GM19328 (cell line): ENCODE results near the gene CDH23.

Experiments
- ATAC-seq: cut with Tn5 transposase; IDR thresholded peaks from one replicate; pipeline ENCODE4 v1.9.1; 2021; ENCODE audit warnings: mild to moderate bottlenecking, moderate library complexity; ENCODE audit not compliant: unreplicated experiment

Gene CDH23

GRCh38 chr10:71577345-71577744, 180.6 kb downstream of the CDH23 start:
- no peak for ATAC-seq

- no peak for ATAC-seq
Measured at GRCh38 chr10:71578069-71578468, 181.3 kb downstream of the CDH23 start.

- no peak for ATAC-seq
Measured at GRCh38 chr10:71579668-71580067, 182.9 kb downstream of the CDH23 start.

DNA sequence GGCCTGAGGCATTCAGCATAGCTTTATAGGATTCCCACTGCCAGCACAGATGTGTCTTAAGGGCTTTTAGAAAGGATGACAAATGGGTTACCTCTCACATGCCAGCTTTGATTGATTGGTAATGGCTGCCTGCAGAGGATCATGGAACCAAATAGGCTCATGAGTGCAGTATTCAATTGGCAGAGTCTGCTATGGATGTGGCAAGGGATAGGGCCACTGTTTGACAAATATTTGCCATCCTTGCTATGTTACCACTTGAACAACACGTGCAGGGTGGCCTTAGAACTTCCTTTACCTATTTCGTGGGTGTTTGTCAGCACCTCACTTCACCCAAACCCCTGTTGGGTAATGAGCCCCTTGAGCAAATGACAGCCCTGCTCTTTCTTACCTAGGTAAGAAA, 183.7 kb downstream of the CDH23 start:
- ATAC-seq, result no peak

- no peak for ATAC-seq
Measured at GRCh38 chr10:71580926-71581325, 184.2 kb downstream of the CDH23 start.

GRCh38 chr10:71581376-71581775, 184.7 kb downstream of the CDH23 start:
- ATAC-seq, result no peak

GRCh38 chr10:71582019-71582418, 185.3 kb downstream of the CDH23 start:
- ATAC-seq, result no peak

GRCh38 chr10:71582506-71583475, 186.1 kb downstream of the CDH23 start:
- ATAC-seq, result no peak

DNA sequence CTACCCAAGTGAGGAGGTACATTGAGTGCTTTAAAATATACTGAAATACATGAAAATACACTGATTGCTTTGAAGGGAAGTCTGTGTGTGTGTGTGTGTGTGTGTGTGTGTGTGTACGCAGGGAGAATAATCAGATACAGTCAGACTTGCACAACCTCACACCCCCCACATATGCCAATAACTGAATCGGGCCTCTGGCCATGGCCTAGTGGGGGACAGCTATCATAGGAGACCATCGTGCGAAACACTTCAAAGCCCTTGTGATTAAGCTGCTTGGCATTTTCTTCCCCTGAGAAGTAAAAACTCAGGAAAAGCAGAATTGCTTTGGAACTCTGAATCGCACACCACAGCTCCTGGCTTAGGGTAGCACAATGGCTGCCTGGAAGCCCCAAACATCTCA, 187.7 kb downstream of the CDH23 start:
- ATAC-seq, result no peak

- no peak for ATAC-seq
Measured at GRCh38 chr10:71584902-71585563, 188.3 kb downstream of the CDH23 start.

DNA sequence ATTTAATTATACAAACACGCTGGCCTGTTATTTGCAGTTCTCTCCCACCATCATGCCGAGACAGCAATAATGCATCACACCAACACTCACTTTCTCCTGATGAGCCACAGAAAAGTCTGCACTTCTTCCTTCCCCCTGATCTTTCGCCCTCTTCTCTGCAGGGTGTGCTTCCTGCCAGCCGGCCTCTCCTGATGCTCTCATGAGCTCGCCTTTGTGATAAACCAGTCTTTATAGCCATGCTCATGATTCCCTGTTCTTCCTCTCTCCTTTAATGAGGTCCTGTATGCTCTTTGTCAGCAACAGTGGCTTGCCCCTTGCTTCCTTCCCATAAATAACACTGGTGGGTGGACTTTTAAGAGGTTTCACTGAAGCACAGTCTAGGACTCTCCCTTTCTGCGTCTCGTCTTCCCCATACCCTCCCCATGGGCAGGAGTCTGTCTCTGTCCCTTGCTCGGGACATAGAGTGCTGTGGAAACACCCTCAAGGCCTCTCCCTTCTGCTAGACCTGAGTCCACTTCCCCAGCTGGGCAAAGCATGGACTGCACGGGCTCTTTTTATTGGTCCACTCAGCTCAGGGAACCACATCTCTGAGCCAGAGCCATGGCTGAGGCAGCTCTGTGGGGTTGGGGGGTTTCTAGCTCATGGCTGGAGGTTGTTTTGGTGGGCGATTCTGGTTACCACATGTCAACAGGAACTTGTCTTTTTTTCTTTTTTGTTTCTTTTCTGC, 189.0 kb downstream of the CDH23 start:
- ATAC-seq, result no peak

GRCh38 chr10:71587941-71588573, 191.3 kb downstream of the CDH23 start:
- ATAC-seq, result no peak

GRCh38 chr10:71588685-71589084, 192.0 kb downstream of the CDH23 start:
- no peak for ATAC-seq

DNA sequence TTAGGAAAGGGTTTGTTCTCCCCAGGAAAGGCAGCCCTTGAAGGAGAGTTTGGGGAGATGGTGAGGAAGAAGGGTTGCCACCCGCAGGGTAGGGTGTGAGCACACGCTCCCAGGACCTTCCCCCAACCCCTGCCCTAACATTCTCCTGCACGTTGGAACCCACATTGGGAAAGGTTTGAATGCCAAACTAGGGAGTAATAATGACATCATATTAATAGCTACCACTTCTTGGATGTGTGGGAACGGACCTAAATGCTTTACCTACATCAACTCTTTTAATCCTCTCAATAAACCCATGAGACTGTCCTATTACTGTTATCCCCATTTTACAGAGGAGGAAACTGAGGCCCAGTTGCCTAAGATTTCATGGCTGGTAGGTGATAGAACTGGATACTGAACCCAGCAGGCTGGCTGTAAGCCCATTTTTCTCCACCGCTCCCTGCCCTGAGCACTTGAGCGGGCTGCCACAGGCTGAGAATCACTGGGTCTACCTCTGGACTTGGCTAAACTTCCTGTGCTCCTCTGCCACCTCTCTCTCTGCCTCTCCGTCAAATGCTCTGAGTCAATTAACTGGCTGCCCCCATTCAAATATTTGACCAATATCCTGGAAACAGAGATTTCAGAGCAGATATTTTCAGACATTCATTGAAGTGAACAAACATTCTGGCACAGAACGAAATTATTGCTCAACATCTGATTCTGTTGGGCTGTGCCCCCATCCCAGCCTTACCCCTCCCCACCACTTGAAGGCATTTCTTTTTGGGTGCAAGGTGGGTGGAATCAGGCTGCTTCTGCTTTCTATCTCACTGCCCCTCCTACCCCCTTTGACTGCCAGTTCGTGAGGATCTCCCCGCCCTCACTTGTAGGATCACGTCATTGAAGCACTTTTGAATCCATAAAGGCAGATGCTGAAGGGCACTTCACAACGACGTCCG, 193.2 kb downstream of the CDH23 start:
- ATAC-seq, result no peak

DNA sequence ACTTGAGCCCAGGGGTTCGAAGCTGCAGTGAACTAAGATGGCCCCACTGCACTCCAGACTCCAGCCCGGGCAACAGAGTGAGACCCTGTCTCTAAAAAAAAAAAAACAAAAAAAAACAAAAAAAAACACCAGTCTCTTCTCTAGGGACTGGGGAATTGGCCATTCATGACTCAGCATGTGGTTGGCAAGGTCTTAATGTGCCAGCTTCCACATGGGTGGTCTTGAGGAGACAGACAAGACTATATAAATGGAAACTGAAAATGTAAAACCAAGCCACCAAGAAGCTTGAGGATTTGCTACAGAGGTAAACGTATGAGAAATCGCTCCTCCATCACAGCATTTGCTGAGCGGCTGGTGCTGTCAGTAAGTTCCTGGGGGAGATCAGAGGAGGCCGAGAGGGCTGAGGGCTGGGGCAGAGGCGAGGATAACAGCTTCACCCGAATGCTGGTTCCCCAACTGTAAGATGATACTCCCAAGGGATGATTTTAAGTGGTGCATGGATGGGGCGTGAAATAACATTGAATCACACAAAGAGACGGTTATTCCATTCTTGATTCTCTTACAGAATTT, 194.1 kb downstream of the CDH23 start:
- no peak for ATAC-seq

- ATAC-seq, result no peak
Measured at GRCh38 chr10:71594934-71595571, 198.3 kb downstream of the CDH23 start.

DNA sequence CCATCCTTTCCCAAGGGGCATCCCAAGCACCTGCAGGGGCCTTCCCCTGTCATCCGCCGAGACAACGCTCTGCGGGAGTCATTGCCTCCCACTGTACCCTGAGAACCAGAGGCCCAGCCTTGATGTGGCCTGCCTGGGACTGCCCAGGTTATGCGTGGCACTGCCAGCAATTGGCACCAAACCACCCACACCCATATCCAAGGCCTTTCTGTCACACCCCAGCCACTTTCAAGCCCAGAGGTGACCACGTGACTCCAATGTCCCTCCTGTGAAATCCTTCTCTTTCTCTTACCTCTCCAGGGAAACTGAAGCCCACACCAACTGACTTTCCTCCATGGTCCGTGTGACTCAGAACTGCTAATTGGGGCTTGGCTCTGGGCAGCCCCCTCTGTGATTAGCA, 198.9 kb downstream of the CDH23 start:
- ATAC-seq, result no peak

GRCh38 chr10:71596127-71596526, 199.4 kb downstream of the CDH23 start:
- ATAC-seq, result no peak

DNA sequence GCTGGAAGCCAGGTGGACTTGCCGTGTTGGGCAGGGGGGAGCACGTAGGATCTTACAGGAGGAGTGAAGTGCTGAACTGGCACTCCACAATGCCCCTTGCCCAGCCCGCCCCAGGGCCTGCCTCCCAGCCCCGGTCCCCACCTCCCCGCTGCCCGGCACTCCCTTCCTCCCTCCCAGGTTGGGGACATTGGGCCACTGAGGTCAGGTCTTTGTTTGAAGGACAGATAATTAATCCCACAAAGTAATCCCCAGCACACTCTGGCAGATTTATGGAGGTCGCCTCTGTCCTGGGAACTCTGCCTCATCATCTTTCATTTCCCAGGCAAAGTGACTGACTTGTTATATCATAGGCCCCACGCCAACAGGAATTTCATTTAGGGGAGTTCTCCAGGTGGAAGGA, 200.0 kb downstream of the CDH23 start:
- no peak for ATAC-seq
